GM21723 (cell line): ENCODE data around the gene CLIC1.

Source experiments
- ATAC-seq: cut with Tn5 transposase; IDR thresholded peaks from one replicate; pipeline ENCODE4 v1.9.1; 2021; ENCODE audit warnings: mild to moderate bottlenecking, moderate library complexity; ENCODE audit not compliant: unreplicated experiment

CLIC1 gene

GRCh38 chr6:31769684-31770371, 33.5 kb upstream of the CLIC1 start:
- ATAC-seq, result no peak

- ATAC-seq, result no peak
These were observed 32.3 kb upstream of the CLIC1 start for GRCh38 chr6:31768363-31769257.

- no peak for ATAC-seq
These were observed 30.8 kb upstream of the CLIC1 start for GRCh38 chr6:31767096-31767645.

GRCh38 chr6:31765910-31766794, 29.8 kb upstream of the CLIC1 start:
- no peak for ATAC-seq

GRCh38 chr6:31765559-31765909, 29.2 kb upstream of the CLIC1 start:
- ATAC-seq, result no peak

- no peak for ATAC-seq
These were observed 27.9 kb upstream of the CLIC1 start for GRCh38 chr6:31764198-31764597.

- no peak for ATAC-seq
These were observed 27.2 kb upstream of the CLIC1 start for GRCh38 chr6:31763619-31763940.

- no peak for ATAC-seq
These were observed 26.7 kb upstream of the CLIC1 start for GRCh38 chr6:31762878-31763618.

GRCh38 chr6:31762356-31762755, 26.0 kb upstream of the CLIC1 start, which contains the start of gene SAPCD1:
Gene SAPCD1, plus strand, starts transcription at chr6:31762656. Its CDS starts 399 bp downstream, at chr6:31763055.
- no peak for ATAC-seq

GRCh38 chr6:31761343-31761742, 25.0 kb upstream of the CLIC1 start:
- ATAC-seq, result no peak

GRCh38 chr6:31760790-31761189, 24.5 kb upstream of the CLIC1 start:
- no peak for ATAC-seq

- ATAC-seq, result no peak
These were observed 22.0 kb upstream of the CLIC1 start for GRCh38 chr6:31758281-31758680.

- ATAC-seq, result no peak
These were observed 16.5 kb upstream of the CLIC1 start for GRCh38 chr6:31752739-31753319.

- no peak for ATAC-seq
These were observed 14.2 kb upstream of the CLIC1 start for GRCh38 chr6:31750411-31751022.

- no peak for ATAC-seq
These were observed 13.1 kb upstream of the CLIC1 start for GRCh38 chr6:31749301-31750036.

- ATAC-seq, result no peak
These were observed 8.1 kb upstream of the CLIC1 start for GRCh38 chr6:31744422-31744821.

GRCh38 chr6:31742894-31743293, 6.6 kb upstream of the CLIC1 start:
- no peak for ATAC-seq

GRCh38 chr6:31741815-31742214, 5.5 kb upstream of the CLIC1 start:
- no peak for ATAC-seq
